ENCODE measurements around the gene NCCRP1. TPM values are rescaled to one million over a fixed set of nuclear protein-coding genes. Genes with fewer than 3 reads are reported as not detected.
"Not testable (repeated sequence)": the region's sequence is repeated elsewhere in the genome, so short reads cannot be mapped to it uniquely, and the experiment has no call there.

Gene NCCRP1
- polyA plus RNA-seq, 4 donors: 0.08 to 3.9 (median 1.1) TPM

GRCh38 chr19:39243741-39244140 lies 47.0 kb downstream of the NCCRP1 start:
- not testable (repeated sequence) for DNase-seq (ENCODE audit: low read depth in 4 of 4, low spot score in 3 of 4)

GRCh38 chr19:39244410-39245100 lies 47.8 kb downstream of the NCCRP1 start, which contains the start of gene IFNL3:
TSS of gene IFNL3 (minus strand) at chr19:39245006. CDS start at chr19:39244967, 39 bp downstream.
- DNase-seq (ENCODE audit: low read depth in 4 of 4, low spot score in 3 of 4): not testable (repeated sequence)

GRCh38 chr19:39245166-39245565 lies 48.4 kb downstream of the NCCRP1 start:
- not testable (repeated sequence) for DNase-seq (ENCODE audit: low read depth in 4 of 4, low spot score in 3 of 4)

- no peak for DNase-seq (ENCODE audit: low read depth in 4 of 4, low spot score in 3 of 4)
Observed at GRCh38 chr19:39246951-39247669, 50.3 kb downstream of the NCCRP1 start.

GRCh38 chr19:39247701-39248664 lies 51.2 kb downstream of the NCCRP1 start:
- DNase-seq (ENCODE audit: low read depth in 4 of 4, low spot score in 3 of 4): no peak

- no peak for DNase-seq (ENCODE audit: low read depth in 4 of 4, low spot score in 3 of 4)
Observed at GRCh38 chr19:39248806-39249205, 52.0 kb downstream of the NCCRP1 start, which contains the start of gene IFNL4. TSS of gene IFNL4 (minus strand) at chr19:39248856.

GRCh38 chr19:39251081-39251480 lies 54.3 kb downstream of the NCCRP1 start:
- DNase-seq (ENCODE audit: low read depth in 4 of 4, low spot score in 3 of 4): no peak

Other genes starting within 250 kb of the NCCRP1 start
- gene FBXO17, start 221.2 kb upstream of the NCCRP1 start, polyA plus RNA-seq (ENCODE audit: insufficient read length in 4 of 4): 10 to 100 TPM; 40.2 to 86.3 (median 60.3) TPM
- 1 to 10 TPM; 3.9 to 9.8 (median 8.7) TPM for gene FBXO27, start 164.4 kb upstream of the NCCRP1 start, polyA plus RNA-seq (ENCODE audit: insufficient read length in 4 of 4)
- under 1 TPM; 0.08 to 0.79 (median 0.34) TPM for gene ACP7, start 112.6 kb upstream of the NCCRP1 start, polyA plus RNA-seq (ENCODE audit: insufficient read length in 4 of 4)
- gene PAK4, start 71.2 kb upstream of the NCCRP1 start, polyA plus RNA-seq (ENCODE audit: insufficient read length in 4 of 4): 10 to 100 TPM; 29.4 to 74.0 (median 49.6) TPM
- gene SYCN, start 7.3 kb downstream of the NCCRP1 start, polyA plus RNA-seq (ENCODE audit: insufficient read length in 4 of 4): not detected
- gene IFNL3, start 48.0 kb downstream of the NCCRP1 start, polyA plus RNA-seq (ENCODE audit: insufficient read length in 4 of 4): not detected
- under 1 TPM in 1 of 4 donors, not detected in 3; 0.34 TPM for gene IFNL4, start 51.9 kb downstream of the NCCRP1 start, polyA plus RNA-seq (ENCODE audit: insufficient read length in 4 of 4)
- gene IFNL2, start 71.4 kb downstream of the NCCRP1 start, polyA plus RNA-seq (ENCODE audit: insufficient read length in 4 of 4): not detected
- gene IFNL1, start 99.4 kb downstream of the NCCRP1 start, polyA plus RNA-seq (ENCODE audit: insufficient read length in 4 of 4): not detected
- 1 to 10 TPM; 1.2 to 2.0 (median 1.7) TPM for gene LRFN1, start 123.9 kb downstream of the NCCRP1 start, polyA plus RNA-seq (ENCODE audit: insufficient read length in 4 of 4)
- gene GMFG, start 139.1 kb downstream of the NCCRP1 start, polyA plus RNA-seq (ENCODE audit: insufficient read length in 4 of 4): 10 to 100 TPM; 22.1 to 23.8 (median 22.1) TPM
- 100 to 1,000 TPM in 3 of 4 donors, 10 to 100 TPM in 1; 89.6 to 139 (median 111) TPM for gene SAMD4B, start 145.5 kb downstream of the NCCRP1 start, polyA plus RNA-seq (ENCODE audit: insufficient read length in 4 of 4)
- gene PAF1, start 194.1 kb downstream of the NCCRP1 start, polyA plus RNA-seq (ENCODE audit: insufficient read length in 4 of 4): 10 to 100 TPM; 53.9 to 76.8 (median 65.2) TPM
- gene MED29, start 194.4 kb downstream of the NCCRP1 start, polyA plus RNA-seq (ENCODE audit: insufficient read length in 4 of 4): 10 to 100 TPM; 34.1 to 42.3 (median 38.4) TPM
- 100 to 1,000 TPM in 1 of 4 donors, 10 to 100 TPM in 3; 18.4 to 945 (median 37.0) TPM for gene ZFP36, start 209.9 kb downstream of the NCCRP1 start, polyA plus RNA-seq (ENCODE audit: insufficient read length in 4 of 4)
- gene PLEKHG2, start 215.7 kb downstream of the NCCRP1 start, polyA plus RNA-seq (ENCODE audit: insufficient read length in 4 of 4): 100 to 1,000 TPM in 1 of 4 donors, 10 to 100 TPM in 3; 67.3 to 130 (median 90.1) TPM
- 1,000 to 10,000 TPM; 1,121 to 1,373 (median 1,329) TPM for gene RPS16, start 239.0 kb downstream of the NCCRP1 start, polyA plus RNA-seq (ENCODE audit: insufficient read length in 4 of 4)
- gene SUPT5H, start 248.6 kb downstream of the NCCRP1 start, polyA plus RNA-seq (ENCODE audit: insufficient read length in 4 of 4): 100 to 1,000 TPM; 112 to 158 (median 132) TPM